ENCODE data around the gene BEST2. TPM values are rescaled to one million over a fixed set of nuclear protein-coding genes. Genes with fewer than 3 reads are reported as not detected.
"Not testable (repeated sequence)": the region's sequence is repeated elsewhere in the genome, so short reads cannot be mapped to it uniquely, and the experiment has no call there.

Gene BEST2
- total RNA-seq, 1 donor from 2014 or later = not detected

DNA sequence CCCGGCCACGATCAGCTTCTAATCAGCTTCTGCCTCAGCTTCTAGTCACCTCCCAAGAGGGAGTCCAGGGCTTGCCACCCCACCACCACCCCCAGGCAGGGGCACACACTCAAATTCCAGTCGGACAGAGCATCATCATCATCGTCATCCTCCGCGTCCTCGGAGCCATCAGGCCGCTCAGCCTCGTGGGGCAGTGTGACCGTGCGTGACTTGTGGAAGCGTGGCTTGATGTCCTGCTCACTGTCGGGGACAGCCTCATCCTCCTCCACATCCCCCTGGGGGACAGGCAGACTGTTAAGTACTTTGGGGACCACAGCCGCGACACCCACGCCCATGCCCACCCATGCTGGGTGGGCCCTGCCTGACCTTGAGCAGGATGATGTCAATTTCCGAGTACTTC lies 40.4 kb upstream of the BEST2 start:
- TF ChIP-seq, protein P1, sequence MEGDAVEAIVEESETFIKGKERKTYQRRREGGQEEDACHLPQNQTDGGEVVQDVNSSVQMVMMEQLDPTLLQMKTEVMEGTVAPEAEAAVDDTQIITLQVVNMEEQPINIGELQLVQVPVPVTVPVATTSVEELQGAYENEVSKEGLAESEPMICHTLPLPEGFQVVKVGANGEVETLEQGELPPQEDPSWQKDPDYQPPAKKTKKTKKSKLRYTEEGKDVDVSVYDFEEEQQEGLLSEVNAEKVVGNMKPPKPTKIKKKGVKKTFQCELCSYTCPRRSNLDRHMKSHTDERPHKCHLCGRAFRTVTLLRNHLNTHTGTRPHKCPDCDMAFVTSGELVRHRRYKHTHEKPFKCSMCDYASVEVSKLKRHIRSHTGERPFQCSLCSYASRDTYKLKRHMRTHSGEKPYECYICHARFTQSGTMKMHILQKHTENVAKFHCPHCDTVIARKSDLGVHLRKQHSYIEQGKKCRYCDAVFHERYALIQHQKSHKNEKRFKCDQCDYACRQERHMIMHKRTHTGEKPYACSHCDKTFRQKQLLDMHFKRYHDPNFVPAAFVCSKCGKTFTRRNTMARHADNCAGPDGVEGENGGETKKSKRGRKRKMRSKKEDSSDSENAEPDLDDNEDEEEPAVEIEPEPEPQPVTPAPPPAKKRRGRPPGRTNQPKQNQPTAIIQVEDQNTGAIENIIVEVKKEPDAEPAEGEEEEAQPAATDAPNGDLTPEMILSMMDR (IDR thresholded peaks at IDR 0.05; ENCODE audit: insufficient read depth, low read length, poor library complexity, severe bottlenecking) = no peak
- H3K27me3 ChIP-seq (ENCODE audit: control insufficient read depth, insufficient read depth, low read length) = no peaks in the 10 kb centered on the region
- H3K36me3 ChIP-seq (ENCODE audit: control insufficient read depth, insufficient read depth, low read length) = peaks cover 11% of the 10 kb centered on the region

DNA sequence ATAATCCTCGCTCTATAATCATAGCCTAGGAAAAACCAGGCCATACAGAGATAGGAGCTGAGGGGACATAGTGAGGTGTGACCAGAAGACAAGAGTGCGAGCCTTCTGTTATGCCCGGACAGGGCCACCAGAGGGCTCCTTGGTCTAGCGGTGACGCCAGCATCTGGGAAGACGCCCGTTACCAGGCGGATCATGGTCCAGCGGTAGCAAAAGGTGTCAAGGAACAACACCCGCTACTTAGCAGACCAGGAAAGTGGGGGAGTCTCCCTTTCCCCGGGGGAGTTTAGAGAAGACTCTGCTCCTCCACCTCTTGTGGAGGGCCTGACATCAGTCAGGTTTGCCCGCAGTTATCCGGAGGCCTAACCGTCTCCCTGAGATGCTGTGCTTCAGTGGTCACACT lies 39.5 kb upstream of the BEST2 start:
- not testable (repeated sequence) for DNase-seq (ENCODE audit: low read depth); H3K4me3 ChIP-seq (ENCODE audit: low read depth, low read length); H3K27me3 ChIP-seq (ENCODE audit: control insufficient read depth, insufficient read depth, low read length); H3K36me3 ChIP-seq (ENCODE audit: control insufficient read depth, insufficient read depth, low read length)

More for the DNA sequence above, 40.4 kb upstream of the BEST2 start:
- no peak for DNase-seq (ENCODE audit: low read depth)
- no peak overlapping the region for H3K4me3 ChIP-seq (ENCODE audit: low read depth, low read length)

DNA sequence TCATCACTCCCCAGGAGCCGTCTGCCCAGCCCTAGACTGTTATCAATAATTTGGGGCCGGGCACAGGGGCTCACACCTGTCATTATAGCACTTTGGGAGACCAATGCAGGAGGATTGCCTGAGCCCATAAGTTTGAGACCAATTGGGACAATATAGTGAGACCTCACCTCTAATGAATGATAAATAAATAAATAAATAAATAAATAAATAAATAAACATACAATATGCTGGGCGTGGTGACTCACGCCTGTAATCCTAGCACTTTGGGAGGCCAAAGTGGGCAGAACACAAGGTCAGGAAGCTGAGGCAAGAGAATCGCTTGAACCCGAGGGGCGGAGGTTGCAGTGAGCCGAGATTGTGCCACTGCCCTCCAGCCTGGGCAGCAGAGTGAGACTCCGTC lies 38.3 kb upstream of the BEST2 start:
- not testable (repeated sequence) for H3K4me3 ChIP-seq (ENCODE audit: low read depth, low read length); H3K27me3 ChIP-seq (ENCODE audit: control insufficient read depth, insufficient read depth, low read length); H3K36me3 ChIP-seq (ENCODE audit: control insufficient read depth, insufficient read depth, low read length); DNase-seq (ENCODE audit: low read depth)

DNA sequence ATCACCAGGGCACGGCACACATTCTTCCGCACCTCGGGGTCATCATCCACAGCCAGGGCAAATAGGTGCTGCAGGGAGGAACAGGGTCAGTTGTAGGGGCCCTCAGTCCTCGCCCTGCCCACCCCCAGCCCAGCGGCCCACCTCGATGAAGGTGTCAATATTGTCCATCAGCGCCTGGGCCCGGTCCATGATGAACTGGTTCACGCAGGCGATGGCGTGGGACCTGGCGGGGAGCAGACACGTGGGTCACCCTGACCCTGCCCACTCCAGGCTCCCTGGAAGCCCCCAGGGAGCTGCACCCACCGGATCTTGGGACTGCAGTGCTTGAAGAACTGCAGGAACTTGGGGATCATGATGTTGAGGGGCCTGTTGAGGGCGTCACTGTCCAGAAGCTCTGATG lies 36.5 kb upstream of the BEST2 start:
- DNase-seq (ENCODE audit: low read depth) = no peak
- TF ChIP-seq, protein P1 (IDR thresholded peaks at IDR 0.05; ENCODE audit: insufficient read depth, low read length, poor library complexity, severe bottlenecking) = no peak
- H3K36me3 ChIP-seq (ENCODE audit: control insufficient read depth, insufficient read depth, low read length) = peaks cover 13% of the 10 kb centered on the region
- H3K27me3 ChIP-seq (ENCODE audit: control insufficient read depth, insufficient read depth, low read length) = no peaks in the 10 kb centered on the region
- no peak overlapping the region for H3K4me3 ChIP-seq (ENCODE audit: low read depth, low read length)

DNA sequence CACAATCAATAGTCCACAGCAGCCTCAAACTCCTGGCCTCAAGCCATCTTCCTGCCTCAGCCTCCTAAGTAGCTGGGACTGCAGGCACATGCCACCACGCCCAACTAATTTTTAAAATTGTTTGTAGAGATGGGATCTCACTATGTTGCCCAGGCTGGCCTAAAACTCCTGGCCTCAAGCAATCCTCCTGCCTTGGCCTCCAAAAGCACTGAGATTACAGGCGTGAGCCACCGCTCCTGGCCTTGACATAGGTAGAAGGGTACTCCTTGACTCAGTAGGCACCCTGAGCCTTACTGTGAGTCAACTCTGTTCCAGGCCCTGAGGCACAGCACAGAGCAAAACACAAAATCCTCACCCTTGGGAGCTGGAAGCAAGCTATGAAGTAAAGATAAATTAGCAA lies 35.7 kb upstream of the BEST2 start:
- no peak overlapping the region for H3K4me3 ChIP-seq (ENCODE audit: low read depth, low read length)
- DNase-seq (ENCODE audit: low read depth) = no peak
- H3K27me3 ChIP-seq (ENCODE audit: control insufficient read depth, insufficient read depth, low read length) = no peaks in the 10 kb centered on the region
- TF ChIP-seq, protein P1 (IDR thresholded peaks at IDR 0.05; ENCODE audit: insufficient read depth, low read length, poor library complexity, severe bottlenecking) = no peak
- peaks cover 9% of the 10 kb centered on the region for H3K36me3 ChIP-seq (ENCODE audit: control insufficient read depth, insufficient read depth, low read length)

DNA sequence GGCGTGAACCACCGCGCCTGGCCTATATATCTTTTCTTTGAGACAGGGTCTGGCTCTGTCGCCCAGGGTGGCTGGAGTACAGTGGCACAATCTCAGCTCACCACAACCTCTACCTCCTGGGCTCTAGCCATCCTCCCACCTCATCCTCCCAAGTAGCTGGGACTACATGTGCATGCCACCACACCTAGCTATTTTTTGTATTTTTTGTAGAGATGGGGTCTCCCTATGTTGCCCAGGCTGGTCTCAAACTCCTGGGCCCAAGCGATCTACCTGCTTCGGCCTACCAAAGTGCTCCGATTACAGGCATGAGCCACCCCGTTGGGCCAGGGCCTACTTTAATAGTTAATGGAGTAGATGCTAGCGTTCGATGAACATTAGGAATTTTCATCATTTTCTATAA lies 31.3 kb upstream of the BEST2 start:
- Histone ChIP-seq H3K27me3 (ENCODE audit: control insufficient read depth, insufficient read depth, low read length) (no peaks in the 10 kb centered on the region), H3K36me3 (ENCODE audit: control insufficient read depth, insufficient read depth, low read length) (peaks cover 6% of the 10 kb centered on the region), H3K4me3 (ENCODE audit: low read depth, low read length) (peak overlapping the region; percentile 89)
- no peak for DNase-seq (ENCODE audit: low read depth)
- TF ChIP-seq, protein P1 (IDR thresholded peaks at IDR 0.05; ENCODE audit: insufficient read depth, low read length, poor library complexity, severe bottlenecking) = no peak

DNA sequence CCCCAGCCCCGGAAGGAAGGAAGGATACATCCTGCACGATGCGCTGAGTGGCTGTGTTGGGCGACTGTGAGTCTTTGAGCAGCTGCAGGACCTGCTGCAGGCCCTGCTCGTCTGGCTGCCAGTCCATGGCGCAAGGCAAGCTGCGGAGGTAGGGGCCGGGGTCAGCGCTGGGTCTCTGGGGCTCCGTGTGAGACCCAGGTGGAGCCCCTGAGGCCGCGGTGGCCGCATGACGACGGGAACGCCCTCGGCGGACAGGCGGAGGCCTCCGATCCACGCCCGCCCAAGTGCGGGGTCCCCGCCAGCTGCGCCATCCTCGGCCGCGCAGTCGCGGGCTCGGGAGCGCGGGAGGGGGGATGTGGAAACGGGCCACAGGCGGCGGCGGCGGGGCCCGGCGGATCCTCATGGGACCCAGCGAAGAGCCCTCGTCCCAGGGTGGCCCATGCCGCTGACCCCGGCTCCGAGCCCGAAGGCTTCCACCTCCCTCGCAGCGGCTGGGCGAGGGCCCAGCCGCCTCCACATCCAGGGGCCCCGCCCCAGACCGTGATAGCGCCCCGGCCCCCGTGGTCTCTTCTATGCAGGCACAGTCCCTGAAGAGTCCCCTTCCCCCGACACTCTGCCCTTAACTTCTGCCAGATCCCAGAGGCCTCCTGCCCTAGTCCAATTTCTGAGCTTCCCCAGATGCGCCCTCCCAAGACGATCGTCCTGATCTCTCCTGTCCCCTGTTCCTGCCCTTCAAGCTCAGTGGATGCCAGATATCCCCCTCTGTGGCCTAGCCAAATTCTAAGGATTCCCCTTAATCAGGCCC lies 30.5 kb upstream of the BEST2 start:
- peaks cover 4% of the 10 kb centered on the region for H3K36me3 ChIP-seq (ENCODE audit: control insufficient read depth, insufficient read depth, low read length)
- no peaks in the 10 kb centered on the region for H3K27me3 ChIP-seq (ENCODE audit: control insufficient read depth, insufficient read depth, low read length)
- peak overlapping the region; percentile 89 for H3K4me3 ChIP-seq (ENCODE audit: low read depth, low read length)
- DNase-seq (ENCODE audit: low read depth) = no peak
- TF ChIP-seq, protein P1 (IDR thresholded peaks at IDR 0.05; ENCODE audit: insufficient read depth, low read length, poor library complexity, severe bottlenecking) = no peak

Data from kidney epithelial cell (primary cell).